PC-9 (cell line): ENCODE data around the gene UPF2.
"Not testable (repeated sequence)": the region's sequence is repeated elsewhere in the genome, so short reads cannot be mapped to it uniquely, and the experiment has no call there.

Source experiments
- EZH2 ChIP-seq: fragments of 200-600 bp; sonication (generic); IDR thresholded peaks from 2 replicates; pipeline ENCODE4 v1.8.0; 2017; ENCODE audit warnings: antibody characterized with exemption, low read depth
- TF ChIP-seq, protein P1 (sequence below): fragments of 200-600 bp; sonication (generic); conservative IDR thresholded peaks from 2 replicates; pipeline ENCODE4 v1.6.1; 2017; ENCODE audit warnings: mixed run types, antibody characterized with exemption, mild to moderate bottlenecking, moderate library complexity

GRCh38 chr10:12008842-12009241 is 33.8 kb downstream of the UPF2 start:
- TF ChIP-seq, protein P1, sequence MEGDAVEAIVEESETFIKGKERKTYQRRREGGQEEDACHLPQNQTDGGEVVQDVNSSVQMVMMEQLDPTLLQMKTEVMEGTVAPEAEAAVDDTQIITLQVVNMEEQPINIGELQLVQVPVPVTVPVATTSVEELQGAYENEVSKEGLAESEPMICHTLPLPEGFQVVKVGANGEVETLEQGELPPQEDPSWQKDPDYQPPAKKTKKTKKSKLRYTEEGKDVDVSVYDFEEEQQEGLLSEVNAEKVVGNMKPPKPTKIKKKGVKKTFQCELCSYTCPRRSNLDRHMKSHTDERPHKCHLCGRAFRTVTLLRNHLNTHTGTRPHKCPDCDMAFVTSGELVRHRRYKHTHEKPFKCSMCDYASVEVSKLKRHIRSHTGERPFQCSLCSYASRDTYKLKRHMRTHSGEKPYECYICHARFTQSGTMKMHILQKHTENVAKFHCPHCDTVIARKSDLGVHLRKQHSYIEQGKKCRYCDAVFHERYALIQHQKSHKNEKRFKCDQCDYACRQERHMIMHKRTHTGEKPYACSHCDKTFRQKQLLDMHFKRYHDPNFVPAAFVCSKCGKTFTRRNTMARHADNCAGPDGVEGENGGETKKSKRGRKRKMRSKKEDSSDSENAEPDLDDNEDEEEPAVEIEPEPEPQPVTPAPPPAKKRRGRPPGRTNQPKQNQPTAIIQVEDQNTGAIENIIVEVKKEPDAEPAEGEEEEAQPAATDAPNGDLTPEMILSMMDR: not testable (repeated sequence)
- not testable (repeated sequence) for TF ChIP-seq EZH2
